Colonic mucosa (tissue), 4 donors: ENCODE results near the gene MAP2. TPM values are rescaled to one million over a fixed set of nuclear protein-coding genes. Genes with fewer than 3 reads are reported as not detected.

Experiments
- DNase-seq: peaks from one replicate; pipeline ENCODE4 v3.0.0-alpha.2; 2020
- H3K27ac ChIP-seq: fragments of 200-600 bp; one replicate; pipeline ENCODE4 v1.8.0; 2021
- H3K27me3 ChIP-seq: fragments of 200-600 bp; one replicate; pipeline ENCODE4 v1.8.0; 2021
- H3K36me3 ChIP-seq: fragments of 200-600 bp; one replicate; pipeline ENCODE4 v1.8.0; 2021
- H3K4me1 ChIP-seq: fragments of 200-600 bp; one replicate; pipeline ENCODE4 v1.8.0; 2021; ENCODE audit warnings: mild to moderate bottlenecking
- H3K4me3 ChIP-seq: fragments of 200-600 bp; one replicate; pipeline ENCODE4 v1.8.0; 2021
- H3K9ac ChIP-seq, 2 donors: one replicate each; pipeline ENCODE4 v1.7.0; 2013; ENCODE audit warnings: control low read depth in 2 of 2, low read depth in 2 of 2, low read length in 2 of 2
- H3K9me3 ChIP-seq: fragments of 200-600 bp; one replicate; pipeline ENCODE4 v1.8.0; 2021
- CTCF ChIP-seq: fragments of 200-600 bp; IDR thresholded peaks from one replicate; pipeline ENCODE4 v1.8.0; 2022; ENCODE audit warnings: antibody characterized with exemption, mild to moderate bottlenecking
- intact Hi-C: fragments of 100-400 bp; cut with DNase I; formaldehyde crosslinking; loops from one replicate; pipeline ENCODE4 v1.14.1; 2022
- total RNA-seq, 2 donors: library from RNA; stranded (reverse); fragmentation: NEBNext Ultra II Directional in 1 of 2; extraction: Animal tissue kit (Norgen Biotek cat#: 25700) in 1 of 2; gene quantifications; one replicate each; pipeline ENCODE4 v1.2.1, GENCODE V29; 2021
- donor health status: healthy.
- donor health status: DM: no; HTN: no; CAD: no.
- donor health status: DM: no; HTN: no; CAD: no.

MAP2 gene
- total RNA-seq, 2 donors from 2014 or later: 0.84 to 1.4 TPM

GRCh38 chr2:209505410-209505809, 81.6 kb downstream of the MAP2 start:
- Histone ChIP-seq H3K4me1 (no peaks in the 10 kb centered on the region), H3K9me3 (no peaks in the 10 kb centered on the region), H3K27me3 (no peaks in the 10 kb centered on the region), H3K36me3 (no peaks in the 10 kb centered on the region), H3K9ac (no peak overlapping the region), H3K27ac (no peak overlapping the region), H3K4me3 (no peak overlapping the region)
- DNase-seq: no peak
- intact Hi-C loops: no loop called here
- no peak for TF ChIP-seq CTCF

GRCh38 chr2:209508255-209508654, 84.4 kb downstream of the MAP2 start:
- Histone ChIP-seq H3K27ac (no peak overlapping the region), H3K27me3 (no peaks in the 10 kb centered on the region), H3K9ac (no peak overlapping the region), H3K4me1 (no peaks in the 10 kb centered on the region), H3K4me3 (no peak overlapping the region), H3K36me3 (no peaks in the 10 kb centered on the region), H3K9me3 (no peaks in the 10 kb centered on the region)
- DNase-seq: no peak
- intact Hi-C loops: no loop called here
- no peak for TF ChIP-seq CTCF

- Histone ChIP-seq H3K27ac (no peak overlapping the region), H3K4me3 (no peak overlapping the region), H3K27me3 (no peaks in the 10 kb centered on the region), H3K4me1 (no peaks in the 10 kb centered on the region), H3K9ac (no peak overlapping the region), H3K36me3 (no peaks in the 10 kb centered on the region), H3K9me3 (no peaks in the 10 kb centered on the region)
- no peak for TF ChIP-seq CTCF
- intact Hi-C loops: no loop called here
- DNase-seq: no peak
Measured at GRCh38 chr2:209511637-209512036, 87.8 kb downstream of the MAP2 start.

- H3K27ac ChIP-seq: no peak overlapping the region
- no peaks in the 10 kb centered on the region for H3K27me3 ChIP-seq
- no peaks in the 10 kb centered on the region for H3K36me3 ChIP-seq
- DNase-seq: no peak
- H3K4me1 ChIP-seq: no peaks in the 10 kb centered on the region
- TF ChIP-seq CTCF: no peak
- H3K9me3 ChIP-seq: no peaks in the 10 kb centered on the region
- intact Hi-C loops: no loop called here
- no peak overlapping the region for H3K9ac ChIP-seq
- no peak overlapping the region for H3K4me3 ChIP-seq
Measured at GRCh38 chr2:209512971-209513370, 89.1 kb downstream of the MAP2 start.

- H3K4me3 ChIP-seq: no peak overlapping the region
- intact Hi-C loops: no loop called here
- no peak for TF ChIP-seq CTCF
Measured at GRCh38 chr2:209517436-209517835, 93.6 kb downstream of the MAP2 start.

GRCh38 chr2:209519271-209519670, 95.4 kb downstream of the MAP2 start:
- Histone ChIP-seq H3K27me3 (no peaks in the 10 kb centered on the region), H3K4me1 (no peaks in the 10 kb centered on the region), H3K9me3 (no peaks in the 10 kb centered on the region), H3K27ac (no peak overlapping the region), H3K9ac (no peak overlapping the region), H3K4me3 (no peak overlapping the region), H3K36me3 (no peaks in the 10 kb centered on the region)
- intact Hi-C loops: no loop called here
- no peak for TF ChIP-seq CTCF
- DNase-seq: no peak

More at GRCh38 chr2:209517436-209517835, 93.6 kb downstream of the MAP2 start:
- no peak overlapping the region for H3K27ac ChIP-seq
- H3K9ac ChIP-seq: no peak overlapping the region
- no peaks in the 10 kb centered on the region for H3K9me3 ChIP-seq
- no peaks in the 10 kb centered on the region for H3K27me3 ChIP-seq
- DNase-seq: no peak
- no peaks in the 10 kb centered on the region for H3K36me3 ChIP-seq
- no peaks in the 10 kb centered on the region for H3K4me1 ChIP-seq
